K562 (cell line): ENCODE results near the gene VIM. TPM values are rescaled to one million over a fixed set of nuclear protein-coding genes. Genes with fewer than 3 reads are reported as not detected.
A peak's percentile ranks its signal among the peaks of the same experiment; 100 is the strongest.

Experiments
- ATF1 ChIP-seq, 2 experiments: fragments of 450-650 bp in 1 of 2; IDR thresholded peaks; 2 replicates each; pipeline ENCODE4 v1.6.1; 2016; ENCODE audit warnings: missing compliant biosample characterization in 1 of 2, missing genetic modification characterization in 1 of 2
- CSDE1 ChIP-seq, 2 experiments: fragments of 450-650 bp; IDR thresholded peaks; 2 replicates each; pipeline ENCODE4 v1.6.1; 2016; ENCODE audit warnings: mild to moderate bottlenecking in 1 of 2
- GTF2F1 ChIP-seq: IDR thresholded peaks from 2 replicates; pipeline ENCODE4 v1.6.1; 2011; ENCODE audit warnings: low read depth, low read length, improper control_type of control experiment
- ILF3 ChIP-seq: fragments of 450-650 bp; IDR thresholded peaks from 2 replicates; pipeline ENCODE4 v1.6.1; 2018; ENCODE audit warnings: antibody characterized with exemption, mild to moderate bottlenecking, moderate library complexity, borderline replicate concordance
- KDM5B ChIP-seq: fragments of 200-600 bp; sonication (generic); IDR thresholded peaks from 2 replicates; pipeline ENCODE4 v1.6.1; 2012; ENCODE audit warnings: low read depth, mild to moderate bottlenecking, moderate library complexity, low read length, control low read depth, inconsistent platforms; ENCODE audit not compliant: insufficient replicate concordance
- MED1 ChIP-seq: sonication (generic); formaldehyde crosslinking; IDR thresholded peaks from 2 replicates; pipeline ENCODE4 v1.8.1; 2023; ENCODE audit warnings: missing genetic modification reagents, borderline replicate concordance
- MEIS2 ChIP-seq: fragments of 450-650 bp; IDR thresholded peaks from 2 replicates; pipeline ENCODE4 v1.6.1; 2014; ENCODE audit warnings: mild to moderate bottlenecking; ENCODE audit not compliant: partially characterized antibody
- NBN ChIP-seq: fragments of 450-650 bp; IDR thresholded peaks from 2 replicates; pipeline ENCODE4 v1.6.1; 2016; ENCODE audit warnings: low read depth, mild to moderate bottlenecking
- SP2 ChIP-seq: IDR thresholded peaks from 2 replicates; pipeline ENCODE4 v1.6.1; 2011; ENCODE audit warnings: mild to moderate bottlenecking, low read depth, low read length, moderate library complexity; ENCODE audit not compliant: poor library complexity, severe bottlenecking; ENCODE audit errors: extremely low read depth
- STAG1 ChIP-seq: sonication (generic); formaldehyde crosslinking; IDR thresholded peaks from 2 replicates; pipeline ENCODE4 v1.5.0; 2020; ENCODE audit warnings: missing genetic modification reagents, borderline replicate concordance
- TEAD1 ChIP-seq, 2 experiments: fragments of 450-650 bp in 1 of 2; sonication (generic) in 1 of 2; formaldehyde crosslinking; IDR thresholded peaks; 2 replicates each; pipeline versions ENCODE4 v1.4.0 to v1.8.0; 2020 to 2022; ENCODE audit warnings: mild to moderate bottlenecking in 2 of 2, missing genetic modification reagents in 1 of 2
- ZNF174 ChIP-seq: fragments of 250-450 bp; sonication (Bioruptor Pico); IDR thresholded peaks from 2 replicates; pipeline ENCODE4 v1.4.0; 2020; ENCODE audit warnings: mild to moderate bottlenecking
- ZNF175 ChIP-seq: fragments of 200-800 bp; sonication (Bioruptor generic); IDR thresholded peaks from 2 replicates; pipeline ENCODE4 v1.6.1; 2016; ENCODE audit warnings: low read depth, mild to moderate bottlenecking, missing genetic modification characterization, missing compliant biosample characterization
- ZNF224 ChIP-seq: sonication (generic); formaldehyde crosslinking; IDR thresholded peaks from 2 replicates; pipeline ENCODE4 v1.8.0; 2022; ENCODE audit warnings: mild to moderate bottlenecking, missing genetic modification reagents
- ZNF384 ChIP-seq: IDR thresholded peaks from 2 replicates; pipeline ENCODE4 v1.6.1; 2012; ENCODE audit warnings: low read depth, low read length, improper control_type of control experiment
- ZNF408 ChIP-seq: fragments of 250-450 bp; sonication (Bioruptor Pico); IDR thresholded peaks from 2 replicates; pipeline ENCODE4 v1.4.0; 2020; ENCODE audit warnings: low read depth, mild to moderate bottlenecking, moderate library complexity
- ZNF766 ChIP-seq: fragments of 200-800 bp; sonication (Bioruptor generic); conservative IDR thresholded peaks from 2 replicates; pipeline ENCODE4 v1.6.1; 2016; ENCODE audit warnings: missing genetic modification characterization, missing compliant biosample characterization
- polyA plus RNA-seq, 8 experiments: library from polyadenylated mRNA; depleted of rRNA in 4 of 8; stranded (reverse) in 5 of 8; unstranded in 3 of 8; fragments of >200 nt; fragmentation: Nextera tagmentation in 2 of 8; fragmentation: Illumina TruSeq in 1 of 8; extraction: Ambion mirVana in 2 of 8; extraction: Trizol in 1 of 8; gene quantifications; 2 replicates each; pipeline versions ENCODE4 v1.2.1 to v1.2.3, GENCODE V29; 2011 to 2014; ENCODE audit warnings: inconsistent platforms in 1 of 8, missing spikeins in 1 of 8
- total RNA-seq, 7 experiments: library from RNA; depleted of rRNA in 6 of 7; stranded (reverse); fragments of >200 nt in 6 of 7; fragmentation: Illumina TruSeq in 2 of 7; extraction: Trizol in 2 of 7; gene quantifications; 2 replicates each; pipeline versions ENCODE4 v1.2.1 to v1.2.3, GENCODE V29; 2011 to 2021; ENCODE audit warnings: low replicate concordance in 1 of 7
- TF ChIP-seq, protein P1 (sequence below): fragments of 250-450 bp; sonication (Bioruptor Pico); IDR thresholded peaks from 2 replicates; pipeline ENCODE4 v1.9.0; 2021; ENCODE audit warnings: mild to moderate bottlenecking
- TF ChIP-seq, protein P2 (sequence below): fragments of 250-450 bp; sonication (Bioruptor Pico); IDR thresholded peaks from 2 replicates; pipeline ENCODE4 v1.5.0; 2021; ENCODE audit warnings: mild to moderate bottlenecking, borderline replicate concordance

The VIM gene
- total and polyA plus RNA-seq, 9 of the 15 experiments (the other 6 are each of a cell fraction or from before 2014, with no cell fraction given), result 86.0 to 621 (median 383) TPM

DNA sequence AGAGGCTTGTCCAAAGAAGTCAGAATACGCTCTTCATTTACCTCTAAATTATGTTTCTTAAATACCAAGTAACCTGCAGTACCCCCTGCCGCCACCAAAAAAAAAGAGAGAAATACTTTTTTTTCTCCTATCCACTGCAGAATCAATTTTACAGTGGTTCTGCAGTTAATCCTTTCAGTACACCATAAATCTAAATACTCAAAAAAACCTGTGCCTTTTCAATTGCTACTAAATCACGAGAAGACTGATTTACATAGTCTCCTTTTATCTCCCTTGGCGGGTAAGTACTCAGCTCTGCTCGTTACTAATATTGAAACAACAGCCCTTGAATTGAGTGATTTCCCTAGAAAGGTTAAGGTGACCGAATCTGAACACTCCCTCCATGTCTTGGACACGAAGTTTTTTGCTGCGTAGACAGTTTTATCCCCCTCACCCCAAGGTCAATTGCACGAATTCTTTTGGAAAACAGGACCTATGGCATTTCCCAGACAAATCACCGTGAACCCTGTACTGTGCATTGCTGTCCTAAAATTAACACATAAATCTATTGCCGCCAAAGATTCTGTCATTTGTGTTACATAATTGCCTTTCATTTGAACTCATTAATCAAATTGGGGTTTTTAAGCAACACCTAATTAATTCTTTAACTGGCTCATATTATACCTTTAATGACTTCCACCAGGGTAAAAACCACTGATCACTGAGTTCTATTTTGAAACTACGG is 512 bp upstream of the VIM start (continued):
- TF ChIP-seq SP2, result no peak
- no peak for TF ChIP-seq STAG1
- TF ChIP-seq GTF2F1, result no peak
- TF ChIP-seq ZNF408, result no peak
- no peak for TF ChIP-seq ZNF175
- TF ChIP-seq NBN, result no peak
- no peak for TF ChIP-seq ATF1 (CRISPR knock-in tag; IDR thresholded peaks at IDR 0.05)
- TF ChIP-seq ATF1 (tag; IDR thresholded peaks at IDR 0.05), result no peak
- no peak for TF ChIP-seq ILF3
- no peak for TF ChIP-seq MED1
- TF ChIP-seq ZNF766 (CRISPR knock-in tag), result no peak; the same call in 1 of the 2 replicates
- TF ChIP-seq, protein P1, sequence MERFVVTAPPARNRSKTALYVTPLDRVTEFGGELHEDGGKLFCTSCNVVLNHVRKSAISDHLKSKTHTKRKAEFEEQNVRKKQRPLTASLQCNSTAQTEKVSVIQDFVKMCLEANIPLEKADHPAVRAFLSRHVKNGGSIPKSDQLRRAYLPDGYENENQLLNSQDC, result no peak
- TF ChIP-seq ZNF384, result peak; percentile 73
- TF ChIP-seq MEIS2, result peak; percentile 59
- no peak for TF ChIP-seq ZNF174 (CRISPR knock-in tag)
- TF ChIP-seq KDM5B, result no peak
- TF ChIP-seq TEAD1 (CRISPR knock-in tag; IDR thresholded peaks at IDR 0.05), result no peak
- no peak for TF ChIP-seq ZNF224
- TF ChIP-seq, protein P2, sequence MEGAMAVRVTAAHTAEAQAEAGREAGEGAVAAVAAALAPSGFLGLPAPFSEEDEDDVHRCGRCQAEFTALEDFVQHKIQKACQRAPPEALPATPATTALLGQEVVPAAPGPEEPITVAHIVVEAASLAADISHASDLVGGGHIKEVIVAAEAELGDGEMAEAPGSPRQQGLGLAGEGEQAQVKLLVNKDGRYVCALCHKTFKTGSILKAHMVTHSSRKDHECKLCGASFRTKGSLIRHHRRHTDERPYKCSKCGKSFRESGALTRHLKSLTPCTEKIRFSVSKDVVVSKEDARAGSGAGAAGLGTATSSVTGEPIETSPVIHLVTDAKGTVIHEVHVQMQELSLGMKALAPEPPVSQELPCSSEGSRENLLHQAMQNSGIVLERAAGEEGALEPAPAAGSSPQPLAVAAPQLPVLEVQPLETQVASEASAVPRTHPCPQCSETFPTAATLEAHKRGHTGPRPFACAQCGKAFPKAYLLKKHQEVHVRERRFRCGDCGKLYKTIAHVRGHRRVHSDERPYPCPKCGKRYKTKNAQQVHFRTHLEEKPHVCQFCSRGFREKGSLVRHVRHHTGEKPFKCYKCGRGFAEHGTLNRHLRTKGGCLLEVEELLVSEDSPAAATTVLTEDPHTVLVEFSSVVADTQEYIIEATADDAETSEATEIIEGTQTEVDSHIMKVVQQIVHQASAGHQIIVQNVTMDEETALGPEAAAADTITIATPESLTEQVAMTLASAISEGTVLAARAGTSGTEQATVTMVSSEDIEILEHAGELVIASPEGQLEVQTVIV (CRISPR knock-in tag), result no peak
- TF ChIP-seq CSDE1 (IDR thresholded peaks at IDR 0.05), result no peak
